ENCODE results near the gene LRMDA. TPM values are rescaled to one million over a fixed set of nuclear protein-coding genes. Genes with fewer than 3 reads are reported as not detected.

LRMDA gene
- total and polyA plus RNA-seq, 2 of the 13 experiments (the other 11 are each of a cell fraction or from before 2014, with no cell fraction given): 13.4 to 22.0 TPM

- TF ChIP-seq, protein P1, sequence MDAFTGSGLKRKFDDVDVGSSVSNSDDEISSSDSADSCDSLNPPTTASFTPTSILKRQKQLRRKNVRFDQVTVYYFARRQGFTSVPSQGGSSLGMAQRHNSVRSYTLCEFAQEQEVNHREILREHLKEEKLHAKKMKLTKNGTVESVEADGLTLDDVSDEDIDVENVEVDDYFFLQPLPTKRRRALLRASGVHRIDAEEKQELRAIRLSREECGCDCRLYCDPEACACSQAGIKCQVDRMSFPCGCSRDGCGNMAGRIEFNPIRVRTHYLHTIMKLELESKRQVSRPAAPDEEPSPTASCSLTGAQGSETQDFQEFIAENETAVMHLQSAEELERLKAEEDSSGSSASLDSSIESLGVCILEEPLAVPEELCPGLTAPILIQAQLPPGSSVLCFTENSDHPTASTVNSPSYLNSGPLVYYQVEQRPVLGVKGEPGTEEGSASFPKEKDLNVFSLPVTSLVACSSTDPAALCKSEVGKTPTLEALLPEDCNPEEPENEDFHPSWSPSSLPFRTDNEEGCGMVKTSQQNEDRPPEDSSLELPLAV (CRISPR knock-in tag; conservative IDR thresholded peaks at IDR 0.05; ENCODE audit: low read depth): no peak
- peak; percentile 99 for TF ChIP-seq ZBTB20 (CRISPR knock-in tag; IDR thresholded peaks at IDR 0.05; ENCODE audit: borderline replicate concordance, low read depth)
- TF ChIP-seq ZNF446 (CRISPR knock-in tag; IDR thresholded peaks at IDR 0.05): no peak
- no peak for TF ChIP-seq TOE1 (CRISPR knock-in tag; IDR thresholded peaks at IDR 0.05)
- TF ChIP-seq ARID2 (CRISPR knock-in tag; IDR thresholded peaks at IDR 0.05; ENCODE audit: borderline replicate concordance): no peak
- peak; percentile 35; the same call in 1 of the 2 replicates for TF ChIP-seq NR2F2 (IDR thresholded peaks at IDR 0.05; ENCODE audit: borderline replicate concordance, low read depth)
- TF ChIP-seq EZH2 (conservative IDR thresholded peaks at IDR 0.05; ENCODE audit: low read depth, low read length): no peak
- no peak for TF ChIP-seq ATF1 (CRISPR knock-in tag; IDR thresholded peaks at IDR 0.05)
- no peak for TF ChIP-seq GZF1 (CRISPR knock-in tag; IDR thresholded peaks at IDR 0.05)
- TF ChIP-seq ZNF276 (CRISPR knock-in tag; IDR thresholded peaks at IDR 0.05; ENCODE audit: low read depth): no peak
- no peak for TF ChIP-seq SNAI1 (CRISPR knock-in tag; IDR thresholded peaks at IDR 0.05; ENCODE audit: borderline replicate concordance)
- peak; percentile 60; the same call in 1 of the 2 replicates for TF ChIP-seq FOXK1 (CRISPR knock-in tag; IDR thresholded peaks at IDR 0.05; ENCODE audit: borderline replicate concordance, low read depth)
- no peak for TF ChIP-seq SETDB1 (CRISPR knock-in tag; IDR thresholded peaks at IDR 0.05; ENCODE audit: borderline replicate concordance)
- TF ChIP-seq, protein P2, sequence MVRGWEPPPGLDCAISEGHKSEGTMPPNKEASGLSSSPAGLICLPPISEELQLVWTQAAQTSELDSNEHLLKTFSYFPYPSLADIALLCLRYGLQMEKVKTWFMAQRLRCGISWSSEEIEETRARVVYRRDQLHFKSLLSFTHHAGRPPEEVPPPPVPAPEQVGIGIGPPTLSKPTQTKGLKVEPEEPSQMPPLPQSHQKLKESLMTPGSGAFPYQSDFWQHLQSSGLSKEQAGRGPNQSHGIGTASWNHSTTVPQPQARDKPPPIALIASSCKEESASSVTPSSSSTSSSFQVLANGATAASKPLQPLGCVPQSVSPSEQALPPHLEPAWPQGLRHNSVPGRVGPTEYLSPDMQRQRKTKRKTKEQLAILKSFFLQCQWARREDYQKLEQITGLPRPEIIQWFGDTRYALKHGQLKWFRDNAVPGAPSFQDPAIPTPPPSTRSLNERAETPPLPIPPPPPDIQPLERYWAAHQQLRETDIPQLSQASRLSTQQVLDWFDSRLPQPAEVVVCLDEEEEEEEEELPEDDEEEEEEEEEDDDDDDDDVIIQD (CRISPR knock-in tag; IDR thresholded peaks at IDR 0.05; ENCODE audit: low read depth): peak; percentile 79; the same call in 1 of the 2 replicates
- TF ChIP-seq GFI1 (CRISPR knock-in tag; IDR thresholded peaks at IDR 0.05; ENCODE audit: borderline replicate concordance): peak; percentile 62; the same call in 1 of the 2 replicates
- TF ChIP-seq ZNF670 (CRISPR knock-in tag; IDR thresholded peaks at IDR 0.05; ENCODE audit: borderline replicate concordance): no peak; the same call in 1 of the 2 replicates
- no peak for TF ChIP-seq PAX8 (CRISPR knock-in tag; IDR thresholded peaks at IDR 0.05; ENCODE audit: borderline replicate concordance)
- TF ChIP-seq MEIS2 (CRISPR knock-in tag; IDR thresholded peaks at IDR 0.05): no peak
- no peak for TF ChIP-seq ZNF558 (CRISPR knock-in tag; IDR thresholded peaks at IDR 0.05; ENCODE audit: borderline replicate concordance)
- peak; percentile 53; the same call in 1 of the 2 replicates for TF ChIP-seq NFIC (IDR thresholded peaks at IDR 0.05; ENCODE audit: low read length)
- TF ChIP-seq, protein P3, sequence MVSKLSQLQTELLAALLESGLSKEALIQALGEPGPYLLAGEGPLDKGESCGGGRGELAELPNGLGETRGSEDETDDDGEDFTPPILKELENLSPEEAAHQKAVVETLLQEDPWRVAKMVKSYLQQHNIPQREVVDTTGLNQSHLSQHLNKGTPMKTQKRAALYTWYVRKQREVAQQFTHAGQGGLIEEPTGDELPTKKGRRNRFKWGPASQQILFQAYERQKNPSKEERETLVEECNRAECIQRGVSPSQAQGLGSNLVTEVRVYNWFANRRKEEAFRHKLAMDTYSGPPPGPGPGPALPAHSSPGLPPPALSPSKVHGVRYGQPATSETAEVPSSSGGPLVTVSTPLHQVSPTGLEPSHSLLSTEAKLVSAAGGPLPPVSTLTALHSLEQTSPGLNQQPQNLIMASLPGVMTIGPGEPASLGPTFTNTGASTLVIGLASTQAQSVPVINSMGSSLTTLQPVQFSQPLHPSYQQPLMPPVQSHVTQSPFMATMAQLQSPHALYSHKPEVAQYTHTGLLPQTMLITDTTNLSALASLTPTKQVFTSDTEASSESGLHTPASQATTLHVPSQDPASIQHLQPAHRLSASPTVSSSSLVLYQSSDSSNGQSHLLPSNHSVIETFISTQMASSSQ (IDR thresholded peaks at IDR 0.05; ENCODE audit: low read depth): peak; percentile 6; the same call in 1 of the 2 replicates
- TF ChIP-seq, protein P3 (CRISPR knock-in tag; IDR thresholded peaks at IDR 0.05; ENCODE audit: borderline replicate concordance): 0 out of 2 replicates have a peak, but pooled peaks have one; percentile 12
Observed at GRCh38 chr10:76150876-76151288, 719.5 kb downstream of the LRMDA start (continued).

Measured in HepG2 (cell line).